Liver (tissue), 9 donors: Measurements from ENCODE around the gene EPC1. TPM values are rescaled to one million over a fixed set of nuclear protein-coding genes. Genes with fewer than 3 reads are reported as not detected.

Experiments
- DNase-seq: peaks from one replicate; pipeline ENCODE4 v3.0.0-alpha.2; 2017; ENCODE audit warnings: low spot score
- H3K27ac ChIP-seq, 2 donors: one replicate each; pipeline ENCODE4 v1.7.0; 2013; ENCODE audit warnings: inconsistent platforms in 2 of 2, low read length in 2 of 2, control low read depth in 1 of 2, low read depth in 1 of 2, mild to moderate bottlenecking in 1 of 2
- H3K27me3 ChIP-seq, 4 donors: one replicate each; pipeline versions ENCODE4 v1.6.1 to v1.7.0; 2013; ENCODE audit warnings: low read length in 3 of 4, inconsistent platforms in 1 of 4, mild to moderate bottlenecking in 1 of 4, moderate library complexity in 1 of 4; ENCODE audit not compliant: control insufficient read depth in 4 of 4, insufficient read depth in 4 of 4
- H3K36me3 ChIP-seq, 4 donors: one replicate each; pipeline versions ENCODE4 v1.6.1 to v1.7.0; 2013; ENCODE audit warnings: low read length in 3 of 4, mild to moderate bottlenecking in 3 of 4, low read depth in 1 of 4, moderate library complexity in 1 of 4; ENCODE audit not compliant: control insufficient read depth in 4 of 4, insufficient read depth in 3 of 4
- H3K4me1 ChIP-seq, 4 donors: one replicate each; pipeline versions ENCODE4 v1.6.1 to v1.7.0; 2013; ENCODE audit warnings: low read length in 3 of 4, mild to moderate bottlenecking in 3 of 4, moderate library complexity in 1 of 4; ENCODE audit not compliant: control insufficient read depth in 4 of 4, insufficient read depth in 4 of 4
- H3K4me3 ChIP-seq, 3 donors: one replicate each; pipeline versions ENCODE4 v1.6.1 to v1.7.0; 2013; ENCODE audit warnings: low read length in 3 of 3, control low read depth in 1 of 3, low read depth in 1 of 3, mild to moderate bottlenecking in 1 of 3
- H3K9ac ChIP-seq, 2 donors: one replicate each; pipeline ENCODE4 v1.7.0; 2013; ENCODE audit warnings: low read length in 2 of 2, mild to moderate bottlenecking in 2 of 2, moderate library complexity in 2 of 2, control low read depth in 1 of 2, low read depth in 1 of 2
- H3K9me3 ChIP-seq, 4 donors: one replicate each; pipeline versions ENCODE4 v1.6.1 to v1.7.0; 2013; ENCODE audit warnings: low read length in 3 of 4; ENCODE audit not compliant: control insufficient read depth in 4 of 4
- EGR1 ChIP-seq, 2 donors: IDR thresholded peaks; 2 replicates each; pipeline ENCODE4 v1.6.1; 2016 to 2018; ENCODE audit warnings: antibody characterized with exemption in 2 of 2, low read depth in 2 of 2
- FOXA1 ChIP-seq: IDR thresholded peaks from 2 replicates; pipeline ENCODE4 v1.6.1; 2016; ENCODE audit warnings: antibody characterized with exemption
- GABPA ChIP-seq, 2 donors: IDR thresholded peaks in 1 of 2; conservative IDR thresholded peaks in 1 of 2; 2 replicates each; pipeline ENCODE4 v1.6.1; 2016; ENCODE audit warnings: antibody characterized with exemption in 2 of 2, mild to moderate bottlenecking in 1 of 2, moderate library complexity in 1 of 2
- RAD21 ChIP-seq, 2 donors: IDR thresholded peaks; 2 replicates each; pipeline ENCODE4 v1.6.1; 2016; ENCODE audit warnings: antibody characterized with exemption in 2 of 2, mild to moderate bottlenecking in 2 of 2
- RXRA ChIP-seq, 2 donors: IDR thresholded peaks; 2 replicates each; pipeline ENCODE4 v1.6.1; 2017 to 2018; ENCODE audit warnings: antibody characterized with exemption in 2 of 2, mild to moderate bottlenecking in 1 of 2
- SP1 ChIP-seq: IDR thresholded peaks from 2 replicates; pipeline ENCODE4 v1.6.1; 2018; ENCODE audit warnings: antibody characterized with exemption, mild to moderate bottlenecking
- TAF1 ChIP-seq: conservative IDR thresholded peaks from 2 replicates; pipeline ENCODE4 v1.6.1; 2016; ENCODE audit warnings: antibody characterized with exemption, mild to moderate bottlenecking
- YY1 ChIP-seq: IDR thresholded peaks from 2 replicates; pipeline ENCODE4 v1.6.1; 2016; ENCODE audit warnings: antibody characterized with exemption, mild to moderate bottlenecking
- ZBTB33 ChIP-seq: IDR thresholded peaks from 2 replicates; pipeline ENCODE4 v1.6.1; 2016; ENCODE audit warnings: antibody characterized with exemption
- WGBS: extraction: QIAGEN DNeasy Blood & Tissue Kit; methylation state at CpG from one replicate; pipeline ENCODE4 v1.1.7; 2013; 5-methylcytosine and 5-hydroxymethylcytosine counted together
- polyA plus RNA-seq, 2 donors: library from polyadenylated mRNA; stranded (reverse) in 1 of 2; unstranded in 1 of 2; fragments of 200-250 nt in 1 of 2; fragments of >200 nt in 1 of 2; fragmentation: Nextera tagmentation in 1 of 2; extraction: Ambion mirVana in 1 of 2; gene quantifications; one replicate each; pipeline versions ENCODE4 v1.2.1 to v1.2.3, GENCODE V29; 2013 to 2015
- total RNA-seq, 2 donors: library from RNA; depleted of rRNA; stranded (reverse); fragments of >200 nt; gene quantifications; one replicate each; pipeline ENCODE4 v1.2.3, GENCODE V29; 2014
- TF ChIP-seq, protein P1 (sequence below): IDR thresholded peaks from 2 replicates; pipeline ENCODE4 v1.6.1; 2016; ENCODE audit warnings: antibody characterized with exemption, mild to moderate bottlenecking
- TF ChIP-seq, protein P2 (sequence below): IDR thresholded peaks from 2 replicates; pipeline ENCODE4 v1.6.1; 2016; ENCODE audit warnings: antibody characterized with exemption
- TF ChIP-seq, protein P3 (sequence below): IDR thresholded peaks from 2 replicates; pipeline ENCODE4 v1.6.1; 2016; ENCODE audit warnings: antibody characterized with exemption
- TF ChIP-seq, protein P4 (sequence below): fragments of 150-350 bp; IDR thresholded peaks from 2 replicates; pipeline ENCODE4 v1.5.1; 2017; ENCODE audit warnings: improper control_type of control experiment, low read depth, low read length; ENCODE audit not compliant: missing input control
- donor health status: healthy.
- donor health status: healthy.
- donor health status: healthy.
- donor health status: healthy.
- donor health status: healthy.

EPC1 gene
- total and polyA plus RNA-seq, 4 donors: 5.6 to 30.9 (median 16.0) TPM

- no peak overlapping the region for H3K9ac ChIP-seq
- no peak overlapping the region for H3K4me3 ChIP-seq
- no peak overlapping the region for H3K27ac ChIP-seq
- TF ChIP-seq RXRA (IDR thresholded peaks at IDR 0.05) (no peak), TAF1 (no peak), YY1 (no peak), FOXA1 (no peak), ZBTB33 (no peak), RAD21 (IDR thresholded peaks at IDR 0.05) (no peak), EGR1 (IDR thresholded peaks at IDR 0.05; ENCODE audit: low read depth in 2 of 2) (no peak)
- TF ChIP-seq, protein P1, sequence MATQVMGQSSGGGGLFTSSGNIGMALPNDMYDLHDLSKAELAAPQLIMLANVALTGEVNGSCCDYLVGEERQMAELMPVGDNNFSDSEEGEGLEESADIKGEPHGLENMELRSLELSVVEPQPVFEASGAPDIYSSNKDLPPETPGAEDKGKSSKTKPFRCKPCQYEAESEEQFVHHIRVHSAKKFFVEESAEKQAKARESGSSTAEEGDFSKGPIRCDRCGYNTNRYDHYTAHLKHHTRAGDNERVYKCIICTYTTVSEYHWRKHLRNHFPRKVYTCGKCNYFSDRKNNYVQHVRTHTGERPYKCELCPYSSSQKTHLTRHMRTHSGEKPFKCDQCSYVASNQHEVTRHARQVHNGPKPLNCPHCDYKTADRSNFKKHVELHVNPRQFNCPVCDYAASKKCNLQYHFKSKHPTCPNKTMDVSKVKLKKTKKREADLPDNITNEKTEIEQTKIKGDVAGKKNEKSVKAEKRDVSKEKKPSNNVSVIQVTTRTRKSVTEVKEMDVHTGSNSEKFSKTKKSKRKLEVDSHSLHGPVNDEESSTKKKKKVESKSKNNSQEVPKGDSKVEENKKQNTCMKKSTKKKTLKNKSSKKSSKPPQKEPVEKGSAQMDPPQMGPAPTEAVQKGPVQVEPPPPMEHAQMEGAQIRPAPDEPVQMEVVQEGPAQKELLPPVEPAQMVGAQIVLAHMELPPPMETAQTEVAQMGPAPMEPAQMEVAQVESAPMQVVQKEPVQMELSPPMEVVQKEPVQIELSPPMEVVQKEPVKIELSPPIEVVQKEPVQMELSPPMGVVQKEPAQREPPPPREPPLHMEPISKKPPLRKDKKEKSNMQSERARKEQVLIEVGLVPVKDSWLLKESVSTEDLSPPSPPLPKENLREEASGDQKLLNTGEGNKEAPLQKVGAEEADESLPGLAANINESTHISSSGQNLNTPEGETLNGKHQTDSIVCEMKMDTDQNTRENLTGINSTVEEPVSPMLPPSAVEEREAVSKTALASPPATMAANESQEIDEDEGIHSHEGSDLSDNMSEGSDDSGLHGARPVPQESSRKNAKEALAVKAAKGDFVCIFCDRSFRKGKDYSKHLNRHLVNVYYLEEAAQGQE: no peak
- TF ChIP-seq, protein P2, sequence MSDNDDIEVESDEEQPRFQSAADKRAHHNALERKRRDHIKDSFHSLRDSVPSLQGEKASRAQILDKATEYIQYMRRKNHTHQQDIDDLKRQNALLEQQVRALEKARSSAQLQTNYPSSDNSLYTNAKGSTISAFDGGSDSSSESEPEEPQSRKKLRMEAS: no peak
- TF ChIP-seq, protein P3, sequence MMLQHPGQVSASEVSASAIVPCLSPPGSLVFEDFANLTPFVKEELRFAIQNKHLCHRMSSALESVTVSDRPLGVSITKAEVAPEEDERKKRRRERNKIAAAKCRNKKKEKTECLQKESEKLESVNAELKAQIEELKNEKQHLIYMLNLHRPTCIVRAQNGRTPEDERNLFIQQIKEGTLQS: no peak
- no peak for DNase-seq
- no peaks in the 10 kb centered on the region for H3K27me3 ChIP-seq
- 21% methylated on average over 1 of the region's 1 CpG for whole genome bisulfite sequencing
- no peaks in the 10 kb centered on the region for H3K36me3 ChIP-seq
- H3K4me1 ChIP-seq: peaks cover 4 to 17% (median 5%) of the 10 kb centered on the region in 4 donors
- H3K9me3 ChIP-seq: no peaks in the 10 kb centered on the region
These were observed 27.6 kb upstream of the EPC1 start for GRCh38 chr10:32374605-32375004.

GRCh38 chr10:32373496-32373895, 26.5 kb upstream of the EPC1 start:
- TF ChIP-seq GABPA (IDR thresholded peaks at IDR 0.05 in 1 of 2, conservative IDR thresholded peaks at IDR 0.05 in 1 of 2) (no peak), RXRA (IDR thresholded peaks at IDR 0.05) (no peak), SP1 (no peak)
- TF ChIP-seq, protein P2: no peak
- TF ChIP-seq, protein P4, sequence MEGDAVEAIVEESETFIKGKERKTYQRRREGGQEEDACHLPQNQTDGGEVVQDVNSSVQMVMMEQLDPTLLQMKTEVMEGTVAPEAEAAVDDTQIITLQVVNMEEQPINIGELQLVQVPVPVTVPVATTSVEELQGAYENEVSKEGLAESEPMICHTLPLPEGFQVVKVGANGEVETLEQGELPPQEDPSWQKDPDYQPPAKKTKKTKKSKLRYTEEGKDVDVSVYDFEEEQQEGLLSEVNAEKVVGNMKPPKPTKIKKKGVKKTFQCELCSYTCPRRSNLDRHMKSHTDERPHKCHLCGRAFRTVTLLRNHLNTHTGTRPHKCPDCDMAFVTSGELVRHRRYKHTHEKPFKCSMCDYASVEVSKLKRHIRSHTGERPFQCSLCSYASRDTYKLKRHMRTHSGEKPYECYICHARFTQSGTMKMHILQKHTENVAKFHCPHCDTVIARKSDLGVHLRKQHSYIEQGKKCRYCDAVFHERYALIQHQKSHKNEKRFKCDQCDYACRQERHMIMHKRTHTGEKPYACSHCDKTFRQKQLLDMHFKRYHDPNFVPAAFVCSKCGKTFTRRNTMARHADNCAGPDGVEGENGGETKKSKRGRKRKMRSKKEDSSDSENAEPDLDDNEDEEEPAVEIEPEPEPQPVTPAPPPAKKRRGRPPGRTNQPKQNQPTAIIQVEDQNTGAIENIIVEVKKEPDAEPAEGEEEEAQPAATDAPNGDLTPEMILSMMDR: no peak
- Histone ChIP-seq H3K4me3 (no peak overlapping the region), H3K36me3 (no peaks in the 10 kb centered on the region), H3K4me1 (peaks cover 4 to 17% (median 5%) of the 10 kb centered on the region in 4 donors), H3K9ac (no peak overlapping the region), H3K27me3 (no peaks in the 10 kb centered on the region), H3K27ac (no peak overlapping the region), H3K9me3 (no peaks in the 10 kb centered on the region)
- DNase-seq: no peak
- WGBS: 96% methylated on average over 2 of the region's 2 CpGs
